Measurements from ENCODE around the gene MRPS25. TPM values are rescaled to one million over a fixed set of nuclear protein-coding genes. Genes with fewer than 3 reads are reported as not detected.

MRPS25 gene
- total RNA-seq, 1 experiment from 2014 or later: 58.3 TPM

DNA sequence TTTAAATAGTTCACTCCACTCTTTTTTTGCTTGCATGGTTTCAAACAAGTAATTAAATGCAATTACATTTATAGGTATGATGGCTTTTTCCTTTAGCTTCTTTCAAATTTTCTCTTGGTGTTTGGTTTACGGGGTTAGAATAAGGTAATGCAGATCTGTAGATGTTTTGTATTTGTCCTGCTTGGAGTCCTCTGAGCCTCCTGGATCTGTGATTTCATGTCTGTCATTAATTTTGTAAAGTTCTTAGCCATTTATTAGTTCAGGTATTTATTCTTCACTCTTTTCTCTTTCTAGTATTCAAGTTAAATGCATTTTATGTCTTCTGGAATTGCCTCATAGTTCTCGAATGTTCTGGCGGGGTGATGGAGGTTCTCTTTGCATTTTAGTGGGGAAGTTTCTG is 1.4 kb upstream of the MRPS25 start:
- intact Hi-C loops (cut with micrococcal nuclease): no loop called here
- Histone ChIP-seq H3K79me2 (ENCODE audit: insufficient read depth, low read length) (peaks cover 23% of the 10 kb centered on the region), H3K9ac (ENCODE audit: low read length) (no peak overlapping the region), H3K36me3 (ENCODE audit: control insufficient read depth in 1 of 2, insufficient read depth in 2 of 2, low read length in 2 of 2) (peaks cover 0 to 8% of the 10 kb centered on the region in 2 experiments; a peak in 1 of 4 replicates), H3K4me1 (ENCODE audit: control insufficient read depth in 1 of 2, insufficient read depth in 2 of 2, low read length in 2 of 2) (peaks cover 11 to 17% of the 10 kb centered on the region in 2 experiments), H3K4me2 (ENCODE audit: low read length) (no peak overlapping the region), H3K27me3 (ENCODE audit: insufficient read depth, low read length) (no peaks in the 10 kb centered on the region), H2AFZ (ENCODE audit: low read depth, low read length, poor library complexity, severe bottlenecking) (no peak overlapping the region), H3K9me2 (ENCODE audit: insufficient read depth) (no peaks in the 10 kb centered on the region), H3K27ac (ENCODE audit: low read depth, low read length) (no peak overlapping the region), H4K20me1 (ENCODE audit: insufficient read depth) (no peaks in the 10 kb centered on the region), H3K4me3 (replicated peaks in 1 of 2; ENCODE audit: low read depth in 1 of 2, low read length in 2 of 2) (no peak overlapping the region), H3K9me3 (ENCODE audit: control insufficient read depth in 1 of 2, insufficient read depth in 1 of 2, low read depth in 1 of 2, low read length in 2 of 2) (no peaks in the 10 kb centered on the region)
- RAD21 ChIA-PET (ENCODE audit: low non-redundant PET in 1 of 2, low total read pairs in 2 of 2, uncharacterized antibody in 2 of 2, unreplicated experiment in 2 of 2): no interaction called here
- ATAC-seq (no peak), DNase-seq (ENCODE audit: low read depth, low spot score) (no peak)
- TF ChIP-seq ZNF274 (IDR thresholded peaks at IDR 0.05; ENCODE audit: low read depth, low read length): no peak
- no peak for TF ChIP-seq ZFX (IDR thresholded peaks at IDR 0.05)
- TF ChIP-seq JUND (IDR thresholded peaks at IDR 0.05): no peak
- TF ChIP-seq, protein P1, sequence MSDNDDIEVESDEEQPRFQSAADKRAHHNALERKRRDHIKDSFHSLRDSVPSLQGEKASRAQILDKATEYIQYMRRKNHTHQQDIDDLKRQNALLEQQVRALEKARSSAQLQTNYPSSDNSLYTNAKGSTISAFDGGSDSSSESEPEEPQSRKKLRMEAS (IDR thresholded peaks at IDR 0.05): no peak
- TF ChIP-seq EZH2 (IDR thresholded peaks at IDR 0.05): no peak
- no peak for TF ChIP-seq YY1 (IDR thresholded peaks at IDR 0.05; ENCODE audit: extremely low read depth, insufficient replicate concordance, low read depth, low read length)
- TF ChIP-seq, protein P2, sequence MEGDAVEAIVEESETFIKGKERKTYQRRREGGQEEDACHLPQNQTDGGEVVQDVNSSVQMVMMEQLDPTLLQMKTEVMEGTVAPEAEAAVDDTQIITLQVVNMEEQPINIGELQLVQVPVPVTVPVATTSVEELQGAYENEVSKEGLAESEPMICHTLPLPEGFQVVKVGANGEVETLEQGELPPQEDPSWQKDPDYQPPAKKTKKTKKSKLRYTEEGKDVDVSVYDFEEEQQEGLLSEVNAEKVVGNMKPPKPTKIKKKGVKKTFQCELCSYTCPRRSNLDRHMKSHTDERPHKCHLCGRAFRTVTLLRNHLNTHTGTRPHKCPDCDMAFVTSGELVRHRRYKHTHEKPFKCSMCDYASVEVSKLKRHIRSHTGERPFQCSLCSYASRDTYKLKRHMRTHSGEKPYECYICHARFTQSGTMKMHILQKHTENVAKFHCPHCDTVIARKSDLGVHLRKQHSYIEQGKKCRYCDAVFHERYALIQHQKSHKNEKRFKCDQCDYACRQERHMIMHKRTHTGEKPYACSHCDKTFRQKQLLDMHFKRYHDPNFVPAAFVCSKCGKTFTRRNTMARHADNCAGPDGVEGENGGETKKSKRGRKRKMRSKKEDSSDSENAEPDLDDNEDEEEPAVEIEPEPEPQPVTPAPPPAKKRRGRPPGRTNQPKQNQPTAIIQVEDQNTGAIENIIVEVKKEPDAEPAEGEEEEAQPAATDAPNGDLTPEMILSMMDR (IDR thresholded peaks at IDR 0.05 in 2 of 3, conservative IDR thresholded peaks at IDR 0.05 in 1 of 3; ENCODE audit: borderline replicate concordance in 1 of 3, insufficient read depth in 1 of 3, low read depth in 2 of 3, low read length in 2 of 3): no peak
- no peak for TF ChIP-seq POLR2A (IDR thresholded peaks at IDR 0.05; ENCODE audit: borderline replicate concordance, extremely low read depth, insufficient read depth, insufficient read length)
- TF ChIP-seq, protein P3, sequence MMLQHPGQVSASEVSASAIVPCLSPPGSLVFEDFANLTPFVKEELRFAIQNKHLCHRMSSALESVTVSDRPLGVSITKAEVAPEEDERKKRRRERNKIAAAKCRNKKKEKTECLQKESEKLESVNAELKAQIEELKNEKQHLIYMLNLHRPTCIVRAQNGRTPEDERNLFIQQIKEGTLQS (IDR thresholded peaks at IDR 0.05): no peak
- POLR2A ChIA-PET: no interaction called here
- CTCF ChIA-PET: no interaction called here
- no TSS peak for BruUV-seq (replicated peaks)
